MM.1S (cell line): Measurements from ENCODE around the gene NEK6.

Experiments
- EZH2phosphoT487 ChIP-seq: fragments of 300-600 bp; sonication (generic); IDR thresholded peaks from 2 replicates; pipeline ENCODE4 v1.6.1; 2018; ENCODE audit warnings: antibody characterized with exemption, low read length
- TF ChIP-seq, protein P1 (sequence below): fragments of 300-600 bp; sonication (generic); IDR thresholded peaks from 2 replicates; pipeline ENCODE4 v1.5.1; 2016; ENCODE audit warnings: antibody characterized with exemption, low read length, mixed read lengths

- TF ChIP-seq, protein P1, sequence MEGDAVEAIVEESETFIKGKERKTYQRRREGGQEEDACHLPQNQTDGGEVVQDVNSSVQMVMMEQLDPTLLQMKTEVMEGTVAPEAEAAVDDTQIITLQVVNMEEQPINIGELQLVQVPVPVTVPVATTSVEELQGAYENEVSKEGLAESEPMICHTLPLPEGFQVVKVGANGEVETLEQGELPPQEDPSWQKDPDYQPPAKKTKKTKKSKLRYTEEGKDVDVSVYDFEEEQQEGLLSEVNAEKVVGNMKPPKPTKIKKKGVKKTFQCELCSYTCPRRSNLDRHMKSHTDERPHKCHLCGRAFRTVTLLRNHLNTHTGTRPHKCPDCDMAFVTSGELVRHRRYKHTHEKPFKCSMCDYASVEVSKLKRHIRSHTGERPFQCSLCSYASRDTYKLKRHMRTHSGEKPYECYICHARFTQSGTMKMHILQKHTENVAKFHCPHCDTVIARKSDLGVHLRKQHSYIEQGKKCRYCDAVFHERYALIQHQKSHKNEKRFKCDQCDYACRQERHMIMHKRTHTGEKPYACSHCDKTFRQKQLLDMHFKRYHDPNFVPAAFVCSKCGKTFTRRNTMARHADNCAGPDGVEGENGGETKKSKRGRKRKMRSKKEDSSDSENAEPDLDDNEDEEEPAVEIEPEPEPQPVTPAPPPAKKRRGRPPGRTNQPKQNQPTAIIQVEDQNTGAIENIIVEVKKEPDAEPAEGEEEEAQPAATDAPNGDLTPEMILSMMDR, result no peak
- TF ChIP-seq EZH2phosphoT487, result no peak
Measured at GRCh38 chr9:124279531-124280175, 21.9 kb downstream of the NEK6 start.
